OCI-M2 (cell line): ENCODE data around the gene RNASE7.
"Not testable (repeated sequence)": the region's sequence is repeated elsewhere in the genome, so short reads cannot be mapped to it uniquely, and the experiment has no call there.

Experiments used
- DNase-seq: peaks from one replicate; lab custom pipeline; 2025; ENCODE audit not compliant: unreplicated experiment; lab: John Stamatoyannopoulos, UW

RNASE7 gene

GRCh38 chr14:21041676-21042433 lies at the start of gene RNASE7:
Gene RNASE7 (plus strand): TSS chr14:21042362. CDS start chr14:21042993, 631 bp downstream.
- no peak for DNase-seq

GRCh38 chr14:20996521-20996920 lies 45.6 kb upstream of the RNASE7 start:
- DNase-seq: no peak

GRCh38 chr14:20997115-20997514 lies 45.0 kb upstream of the RNASE7 start:
- DNase-seq: no peak

GRCh38 chr14:20997564-20997963 lies 44.6 kb upstream of the RNASE7 start:
- DNase-seq: no peak

GRCh38 chr14:20998139-20998538 lies 44.0 kb upstream of the RNASE7 start:
- DNase-seq: no peak

- DNase-seq: no peak
Measured at GRCh38 chr14:20998674-20999366, 43.3 kb upstream of the RNASE7 start, which contains the start of gene SLC39A2. Gene SLC39A2 (plus strand): TSS chr14:20999293. CDS start chr14:20999447, 154 bp downstream.

- no peak for DNase-seq
Measured at GRCh38 chr14:20999591-20999990, 42.6 kb upstream of the RNASE7 start.

- DNase-seq: no peak
Measured at GRCh38 chr14:21001218-21001617, 40.9 kb upstream of the RNASE7 start.

GRCh38 chr14:21003788-21004346 lies 38.3 kb upstream of the RNASE7 start:
- no peak for DNase-seq

GRCh38 chr14:21009721-21010120 lies 32.4 kb upstream of the RNASE7 start:
- DNase-seq: not testable (repeated sequence)

- DNase-seq: no peak
Measured at GRCh38 chr14:21011136-21011535, 31.0 kb upstream of the RNASE7 start.

- DNase-seq: peak; percentile 91
Measured at GRCh38 chr14:21014761-21015190, 27.4 kb upstream of the RNASE7 start.

GRCh38 chr14:21015312-21015711 lies 26.9 kb upstream of the RNASE7 start:
- no peak for DNase-seq

- no peak for DNase-seq
Measured at GRCh38 chr14:21016413-21017190, 25.6 kb upstream of the RNASE7 start.

- DNase-seq: no peak
Measured at GRCh38 chr14:21017528-21018245, 24.5 kb upstream of the RNASE7 start.

GRCh38 chr14:21018286-21018685 lies 23.9 kb upstream of the RNASE7 start:
- DNase-seq: no peak

GRCh38 chr14:21018781-21019180 lies 23.4 kb upstream of the RNASE7 start:
- DNase-seq: no peak

GRCh38 chr14:21019366-21019765 lies 22.8 kb upstream of the RNASE7 start:
- no peak for DNase-seq

- DNase-seq: no peak
Measured at GRCh38 chr14:21020977-21021545, 21.1 kb upstream of the RNASE7 start.

- no peak for DNase-seq
Measured at GRCh38 chr14:21022686-21023085, 19.5 kb upstream of the RNASE7 start.
